GM21515 (cell line): ENCODE data around the gene NPHS1.
"Not testable (repeated sequence)": the region's sequence is repeated elsewhere in the genome, so short reads cannot be mapped to it uniquely, and the experiment has no call there.

Experiments
- ATAC-seq: cut with Tn5 transposase; IDR thresholded peaks from one replicate; pipeline ENCODE4 v1.9.1; 2021; ENCODE audit not compliant: unreplicated experiment

NPHS1 gene

DNA sequence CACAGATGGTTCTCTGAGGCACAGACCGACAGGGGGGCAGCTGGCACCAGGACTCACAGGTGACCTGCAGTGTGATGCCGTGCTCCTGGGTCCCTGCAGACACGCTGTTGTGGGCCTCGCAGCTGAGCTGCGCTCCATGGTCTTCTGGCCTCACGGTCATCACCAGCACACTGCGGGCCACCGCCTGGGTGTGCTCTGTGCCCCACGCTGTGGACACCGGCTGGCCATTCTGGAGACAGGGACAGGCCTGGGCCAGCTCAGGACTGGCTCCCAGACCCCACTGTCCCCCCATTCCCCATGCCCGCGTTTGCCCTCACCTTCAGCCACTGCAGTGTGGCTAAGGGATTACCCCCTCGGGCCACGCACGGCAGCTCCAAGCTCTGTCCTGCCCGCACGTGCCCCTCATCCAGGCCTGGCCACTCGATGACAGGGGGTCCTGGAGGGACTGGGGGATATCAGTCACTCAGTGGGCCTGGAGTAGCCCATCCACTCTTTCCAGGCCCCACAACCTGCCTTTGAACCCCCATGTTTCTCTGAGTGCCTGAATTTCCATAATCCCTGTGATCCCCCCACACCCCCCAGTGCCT lies 3.3 kb downstream of the NPHS1 start:
- ATAC-seq: no peak

DNA sequence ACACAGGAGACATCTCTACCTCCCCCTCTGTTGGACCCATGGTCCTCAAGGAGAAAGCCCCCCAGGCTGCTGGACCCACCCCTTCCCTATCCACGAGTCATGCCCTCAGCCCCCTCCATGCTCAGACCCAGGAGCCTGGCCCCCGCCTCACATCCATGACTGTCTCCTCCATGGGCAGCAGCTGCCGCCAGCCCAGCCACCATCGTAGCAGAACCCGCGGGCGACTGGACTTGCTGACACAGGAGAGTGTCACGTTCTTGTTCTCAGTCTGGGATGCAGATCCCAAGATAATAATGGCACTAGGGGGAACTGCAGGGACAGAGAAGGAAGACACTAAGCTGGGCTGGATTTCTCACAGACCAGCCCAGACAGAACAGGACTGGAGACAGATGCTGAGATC lies 3.8 kb downstream of the NPHS1 start:
- no peak for ATAC-seq

DNA sequence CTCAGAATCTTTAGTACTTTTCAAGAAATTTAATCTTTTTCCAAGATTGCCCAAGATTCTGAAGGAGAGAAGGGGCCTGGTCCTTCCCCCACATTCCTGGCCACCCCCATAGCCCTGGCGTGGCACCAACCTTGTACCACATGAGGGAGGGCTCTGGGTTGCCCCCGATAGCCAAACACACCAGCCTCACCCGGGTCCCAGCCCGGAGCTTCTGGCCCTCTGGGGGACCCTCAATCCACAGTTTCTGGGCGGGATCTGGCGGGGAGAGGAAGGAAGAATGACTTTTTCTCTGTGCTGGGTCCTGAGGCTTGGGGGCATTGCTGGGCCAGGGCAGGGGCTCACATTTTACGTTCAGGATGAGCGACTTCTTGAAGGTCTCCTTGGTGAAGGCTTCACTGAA lies 4.4 kb downstream of the NPHS1 start:
- ATAC-seq: no peak

- no peak for ATAC-seq
Observed at GRCh38 chr19:35846038-35846668, 6.2 kb downstream of the NPHS1 start.

DNA sequence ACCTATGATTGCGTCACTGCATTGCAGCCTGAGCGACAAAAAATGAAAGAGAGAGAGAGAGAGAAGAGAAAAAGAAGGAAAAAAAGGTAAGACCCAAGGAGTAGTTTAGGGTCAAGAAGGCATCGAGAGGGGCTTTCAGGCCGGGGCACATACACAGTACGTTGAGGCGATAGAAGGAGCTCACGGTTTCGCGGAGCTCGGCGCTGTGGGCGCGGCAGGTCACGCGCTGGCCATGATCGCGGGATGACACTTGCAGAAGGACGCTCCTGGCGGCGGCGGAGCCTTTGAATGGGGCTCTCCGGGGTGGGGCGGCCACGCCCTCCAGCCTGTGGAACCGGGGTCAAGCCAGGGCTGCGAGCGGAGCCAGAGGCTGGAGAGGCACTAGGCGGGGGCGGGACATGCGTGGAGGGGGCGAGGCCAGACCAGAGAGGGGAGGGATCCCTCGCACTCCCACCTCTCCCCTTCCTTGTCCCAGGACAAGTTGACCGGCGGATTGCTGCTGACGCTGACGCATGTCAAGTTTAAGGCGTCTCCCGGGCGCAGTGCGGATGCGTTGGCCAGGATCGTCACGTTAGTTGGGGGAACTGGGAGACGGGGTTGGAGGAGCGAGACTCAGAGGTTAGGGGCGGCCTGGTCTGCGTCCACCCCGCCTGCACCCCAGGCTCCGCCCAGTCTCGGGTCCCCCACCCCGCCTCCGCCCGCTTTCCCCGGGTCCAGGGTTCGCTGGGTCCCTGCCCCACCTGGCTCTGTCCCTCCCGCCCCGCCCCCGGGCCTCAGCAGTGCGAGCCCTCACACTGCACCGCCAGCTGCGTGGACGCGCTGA lies 6.9 kb downstream of the NPHS1 start:
- no peak for ATAC-seq

DNA sequence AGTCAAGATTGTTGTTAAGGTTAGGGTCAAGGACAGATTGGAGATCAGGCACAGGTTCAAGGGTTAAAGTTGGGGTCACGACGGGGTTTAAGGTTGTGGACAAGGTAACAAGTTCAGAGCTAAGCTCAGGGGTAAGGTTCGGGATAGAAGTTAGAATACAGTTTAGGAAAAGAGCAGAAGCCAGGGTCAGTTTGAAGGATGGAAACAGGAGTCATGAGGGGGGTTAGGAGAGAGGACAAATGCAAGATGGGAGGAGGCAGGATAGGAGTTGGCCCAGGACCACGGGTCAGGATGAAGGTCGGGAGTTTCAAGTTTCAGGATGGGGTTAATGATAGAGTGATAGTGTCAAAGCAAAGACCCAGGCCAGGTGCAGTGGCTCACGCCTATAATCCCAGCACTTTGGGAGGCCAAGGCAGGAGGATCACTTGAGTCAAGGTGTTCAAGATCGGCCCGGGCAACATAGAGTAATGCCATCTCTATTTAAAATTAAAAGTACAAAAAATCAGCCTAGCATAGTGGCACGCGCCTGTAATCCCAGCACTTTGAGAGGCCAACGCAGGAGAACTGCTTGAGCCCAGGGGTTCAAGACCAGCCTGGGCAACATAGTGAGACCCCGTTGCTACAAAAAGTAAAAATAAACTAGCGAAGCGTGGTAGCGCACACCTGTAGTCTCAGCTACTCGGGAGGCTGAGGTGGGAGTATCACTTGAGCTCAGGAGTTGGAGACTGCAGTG lies 7.7 kb downstream of the NPHS1 start:
- ATAC-seq: no peak

DNA sequence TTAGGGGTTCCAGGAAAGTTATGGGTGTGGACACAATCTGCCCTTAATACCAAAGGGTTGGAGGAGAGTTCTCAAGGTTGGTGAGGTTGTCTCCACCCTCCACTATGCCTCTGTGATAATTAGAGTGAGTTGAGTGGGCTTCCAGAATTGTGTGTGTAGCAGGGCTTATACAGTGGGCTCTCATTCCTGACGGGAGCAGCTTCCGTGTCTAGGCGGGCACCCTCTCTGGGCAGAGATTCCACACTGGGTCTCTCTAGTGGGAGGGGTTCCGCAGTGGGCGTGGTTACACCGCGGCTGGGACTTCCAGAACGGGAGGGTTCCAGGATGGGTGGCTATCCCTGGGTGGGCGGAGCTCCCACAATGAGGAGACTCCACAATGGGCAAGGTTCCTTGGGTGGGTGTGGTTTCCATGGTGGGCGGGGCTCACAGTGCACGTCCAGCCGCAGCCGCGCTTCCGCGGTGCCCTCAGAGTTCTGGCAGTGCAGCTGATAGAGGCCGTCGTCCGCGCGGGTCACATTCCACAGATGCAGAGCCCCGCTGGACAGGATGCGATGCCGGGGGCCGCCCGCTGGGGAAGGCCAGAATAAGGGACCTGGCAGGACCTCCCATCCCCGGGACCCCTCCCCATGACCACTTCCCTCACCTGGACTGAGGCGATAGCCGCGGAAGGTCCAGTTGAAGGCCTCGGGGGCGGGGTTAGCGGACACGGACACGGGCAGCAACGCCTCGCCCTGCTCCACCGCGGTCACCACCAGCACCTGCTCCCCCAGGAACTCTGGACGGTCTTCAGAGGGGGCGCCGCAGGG lies 8.4 kb downstream of the NPHS1 start:
- ATAC-seq: no peak

DNA sequence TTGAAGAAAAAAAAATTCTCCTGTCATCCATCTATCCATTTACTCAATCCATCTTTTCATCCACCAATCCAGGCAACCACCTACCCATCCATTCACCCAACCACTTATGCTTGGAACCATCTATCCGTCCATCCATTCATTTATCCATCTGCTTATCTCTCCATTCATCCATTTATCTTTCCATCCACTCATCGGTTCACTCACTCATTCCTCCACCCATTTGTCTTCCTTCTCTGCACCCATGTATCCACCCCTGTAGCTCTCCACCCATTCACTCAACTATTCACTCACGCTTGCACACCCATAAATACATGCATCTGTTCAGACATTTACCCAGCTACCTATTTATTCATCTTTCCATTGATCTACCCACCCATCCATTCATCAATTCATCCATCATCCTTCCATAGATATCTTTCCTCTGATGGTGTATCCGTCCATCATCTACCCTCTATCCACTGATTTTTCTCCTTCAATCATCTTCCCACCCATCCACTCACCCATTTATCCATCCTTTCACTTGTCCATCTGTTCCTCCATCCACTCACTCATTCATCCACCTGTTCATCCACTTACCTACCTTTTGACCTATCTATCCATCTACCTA lies 9.5 kb downstream of the NPHS1 start:
- no peak for ATAC-seq

DNA sequence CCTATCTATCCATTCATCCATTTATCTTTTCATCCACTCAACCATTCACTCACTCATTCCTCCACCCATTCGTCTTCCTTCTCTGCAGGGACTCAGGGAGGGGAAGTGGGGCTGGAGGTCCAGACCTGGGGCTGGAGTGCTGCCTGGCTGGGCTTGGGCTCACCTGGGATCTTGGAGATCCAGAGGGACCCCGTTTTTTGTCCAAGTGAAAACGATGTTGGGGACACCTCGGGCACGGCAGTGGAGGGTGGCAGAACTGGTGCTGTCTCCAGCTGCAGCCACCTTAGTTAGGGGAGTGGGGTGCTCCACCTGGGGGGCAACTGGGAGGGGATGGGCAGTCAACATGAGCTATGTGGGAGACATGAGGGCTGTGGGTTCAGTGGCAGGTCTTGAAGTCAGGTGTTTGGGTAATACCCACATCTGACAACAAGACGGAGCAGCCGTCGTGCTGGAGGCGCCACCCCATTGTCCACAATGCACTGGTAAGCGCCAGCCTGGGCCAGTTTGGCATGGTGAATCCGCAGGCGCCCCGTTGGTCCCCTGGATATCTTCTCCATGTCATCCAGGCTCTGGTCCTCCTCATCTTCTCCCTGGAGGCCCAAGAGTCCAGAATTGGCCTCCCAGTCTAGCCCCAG lies 10.2 kb downstream of the NPHS1 start:
- no peak for ATAC-seq

DNA sequence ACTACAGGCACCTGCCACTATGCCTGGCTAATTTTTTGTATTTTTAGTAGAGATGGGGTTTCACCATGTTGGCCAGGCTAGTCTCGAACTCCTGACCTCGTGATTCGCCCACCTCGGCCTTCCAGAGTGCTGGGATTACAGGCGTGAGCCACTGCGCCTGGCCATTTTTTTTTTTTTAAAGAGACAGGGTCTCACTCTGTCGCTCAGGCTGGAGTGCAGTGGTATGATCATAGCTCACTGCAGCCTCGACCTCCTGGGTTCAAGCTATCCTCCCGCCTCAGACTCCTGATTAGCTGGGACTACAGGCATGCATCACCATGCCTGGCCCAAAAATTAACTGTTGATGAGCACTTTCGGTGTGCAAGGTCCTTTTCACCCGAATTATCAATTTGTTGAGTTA lies 16.2 kb downstream of the NPHS1 start:
- ATAC-seq: not testable (repeated sequence)

DNA sequence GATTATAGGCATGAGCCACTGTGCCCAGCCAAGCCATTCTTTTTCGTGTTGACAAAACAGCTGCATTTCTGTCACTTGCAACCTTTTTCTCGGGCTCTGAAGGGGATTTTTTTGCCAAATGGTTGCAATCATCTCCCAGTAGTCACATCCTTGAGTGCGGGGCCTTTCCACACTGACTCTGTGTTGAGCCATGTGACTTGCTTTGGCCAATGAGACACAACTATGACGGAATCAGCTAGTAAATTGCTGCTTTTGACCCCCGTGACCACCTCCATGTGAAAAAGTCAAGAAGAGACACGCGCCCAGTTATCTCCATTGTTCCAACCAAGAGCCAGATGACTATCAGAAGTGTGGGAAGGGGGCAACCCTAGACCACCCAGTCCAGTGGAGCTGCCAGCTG lies 18.3 kb downstream of the NPHS1 start:
- no peak for ATAC-seq

GRCh38 chr19:35832054-35832453 lies 20.2 kb downstream of the NPHS1 start:
- no peak for ATAC-seq

DNA sequence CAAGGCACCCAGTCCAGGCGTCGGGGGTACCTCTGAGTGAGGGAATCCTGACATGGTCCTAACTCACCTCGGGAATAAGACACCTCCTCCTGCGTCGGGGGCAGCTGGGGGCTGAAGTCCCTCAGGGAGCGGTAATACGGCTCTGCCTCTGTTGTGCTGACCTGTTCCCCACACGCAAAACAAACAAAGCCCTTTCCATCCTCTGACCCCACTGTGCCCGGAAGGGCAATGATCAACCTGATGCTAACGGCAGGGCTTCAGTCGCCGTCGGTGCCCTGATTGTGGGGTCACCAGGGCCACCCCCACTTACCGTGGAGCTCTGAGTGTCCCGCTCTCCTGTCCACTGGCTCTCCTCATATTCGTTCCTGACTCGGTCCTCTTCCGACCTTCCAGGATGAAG lies 21.3 kb downstream of the NPHS1 start:
- ATAC-seq: no peak

GRCh38 chr19:35828692-35829301 lies 23.5 kb downstream of the NPHS1 start:
- no peak for ATAC-seq

- no peak for ATAC-seq
Observed at GRCh38 chr19:35824150-35824549, 28.2 kb downstream of the NPHS1 start.

- no peak for ATAC-seq
Observed at GRCh38 chr19:35822579-35822978, 29.7 kb downstream of the NPHS1 start.

- ATAC-seq: no peak
Observed at GRCh38 chr19:35818445-35818844, 33.9 kb downstream of the NPHS1 start.

GRCh38 chr19:35816846-35817245 lies 35.5 kb downstream of the NPHS1 start:
- ATAC-seq: no peak

GRCh38 chr19:35816262-35816661 lies 36.0 kb downstream of the NPHS1 start:
- no peak for ATAC-seq
